Measurements from ENCODE around the gene PNPLA2.

Gene PNPLA2

GRCh38 chr11:846496-847098 lies 27.9 kb downstream of the PNPLA2 start:
- no peak for DNase-seq

DNA sequence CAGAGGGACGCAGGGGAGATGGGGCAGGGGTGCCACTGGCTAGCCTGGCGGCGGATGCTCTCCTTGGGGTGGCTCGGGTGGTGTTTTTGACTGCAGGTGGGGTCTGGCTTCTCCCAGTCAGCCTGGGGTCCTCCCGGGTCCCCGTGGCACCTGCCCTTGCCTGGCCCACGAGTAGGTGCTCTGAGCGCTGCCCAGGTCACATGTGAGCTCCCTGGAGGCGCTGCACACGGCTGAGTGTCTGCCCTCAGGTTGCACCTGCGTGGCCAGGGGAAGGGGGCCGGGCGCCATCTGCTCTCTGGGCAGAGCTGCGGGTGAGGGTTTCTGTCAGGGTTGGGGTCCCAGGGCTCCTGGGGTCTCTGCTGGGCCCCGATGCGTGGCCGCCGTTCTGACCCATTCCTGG lies 29.2 kb downstream of the PNPLA2 start:
- no peak for DNase-seq

DNA sequence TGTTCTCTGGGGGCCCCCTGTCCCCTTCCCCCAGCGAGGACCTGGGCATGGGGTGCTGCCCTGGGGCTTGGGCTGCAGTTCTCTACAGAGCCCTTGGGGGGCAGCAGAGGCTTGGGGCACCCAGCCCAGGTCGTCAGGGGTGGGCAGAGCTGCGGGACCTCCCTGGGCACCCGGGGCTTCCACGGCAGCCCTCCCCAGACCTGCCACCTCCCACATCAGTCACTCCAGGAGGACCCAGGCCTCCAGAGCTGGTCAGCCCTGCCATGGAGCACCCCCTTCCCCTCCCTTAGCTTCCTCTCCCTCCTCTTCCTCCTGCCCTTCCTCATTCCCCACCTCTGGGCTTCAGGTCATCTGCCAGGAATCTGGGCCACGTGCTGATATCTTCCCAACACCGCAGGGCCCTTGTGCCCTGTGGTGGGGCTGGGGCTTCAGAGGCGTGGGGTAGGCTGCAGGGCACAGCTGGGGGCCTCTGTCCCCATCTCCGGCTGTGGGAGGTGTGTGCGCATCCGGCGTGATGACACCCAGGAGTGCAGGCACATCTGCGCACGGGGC lies 29.7 kb downstream of the PNPLA2 start:
- DNase-seq = no peak

DNA sequence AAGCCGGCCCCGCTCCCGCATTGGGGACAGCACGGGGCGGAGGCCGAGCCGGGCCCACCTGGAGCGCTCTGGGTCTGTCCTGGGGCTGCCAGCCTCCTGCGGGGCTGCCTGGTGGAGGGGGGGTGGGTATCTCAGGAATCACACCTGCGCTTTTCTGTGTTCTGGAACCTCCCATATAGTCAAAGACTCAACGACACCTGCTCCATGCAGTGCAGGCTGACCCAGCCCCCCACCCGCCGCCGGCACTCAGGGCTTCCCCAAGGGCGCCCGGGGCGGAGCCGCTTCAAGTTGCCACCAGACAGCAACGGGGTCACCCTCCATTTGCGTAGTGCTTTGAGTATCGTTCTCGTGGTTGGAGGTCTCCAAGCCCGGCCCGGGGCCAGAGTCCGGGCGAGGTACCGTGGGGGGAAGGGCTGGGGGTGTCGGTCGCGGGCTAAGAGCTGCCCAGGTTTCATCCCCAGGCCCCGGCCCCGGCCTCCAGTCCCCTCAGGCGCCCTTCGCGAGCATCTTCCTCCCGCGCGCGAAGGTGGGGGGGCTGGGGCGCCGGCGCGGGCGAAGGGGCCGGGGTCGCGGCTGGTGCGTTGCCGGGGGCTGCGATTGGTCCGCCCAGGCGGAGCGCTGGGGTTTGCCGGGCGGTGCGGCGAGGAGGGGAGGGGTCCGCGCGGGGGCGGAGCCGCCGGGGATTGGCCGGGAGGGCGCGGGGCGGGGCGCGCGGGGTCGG lies 30.6 kb downstream of the PNPLA2 start:
- no peak for DNase-seq

GRCh38 chr11:849951-850774 lies 31.4 kb downstream of the PNPLA2 start:
- no peak for DNase-seq

DNA sequence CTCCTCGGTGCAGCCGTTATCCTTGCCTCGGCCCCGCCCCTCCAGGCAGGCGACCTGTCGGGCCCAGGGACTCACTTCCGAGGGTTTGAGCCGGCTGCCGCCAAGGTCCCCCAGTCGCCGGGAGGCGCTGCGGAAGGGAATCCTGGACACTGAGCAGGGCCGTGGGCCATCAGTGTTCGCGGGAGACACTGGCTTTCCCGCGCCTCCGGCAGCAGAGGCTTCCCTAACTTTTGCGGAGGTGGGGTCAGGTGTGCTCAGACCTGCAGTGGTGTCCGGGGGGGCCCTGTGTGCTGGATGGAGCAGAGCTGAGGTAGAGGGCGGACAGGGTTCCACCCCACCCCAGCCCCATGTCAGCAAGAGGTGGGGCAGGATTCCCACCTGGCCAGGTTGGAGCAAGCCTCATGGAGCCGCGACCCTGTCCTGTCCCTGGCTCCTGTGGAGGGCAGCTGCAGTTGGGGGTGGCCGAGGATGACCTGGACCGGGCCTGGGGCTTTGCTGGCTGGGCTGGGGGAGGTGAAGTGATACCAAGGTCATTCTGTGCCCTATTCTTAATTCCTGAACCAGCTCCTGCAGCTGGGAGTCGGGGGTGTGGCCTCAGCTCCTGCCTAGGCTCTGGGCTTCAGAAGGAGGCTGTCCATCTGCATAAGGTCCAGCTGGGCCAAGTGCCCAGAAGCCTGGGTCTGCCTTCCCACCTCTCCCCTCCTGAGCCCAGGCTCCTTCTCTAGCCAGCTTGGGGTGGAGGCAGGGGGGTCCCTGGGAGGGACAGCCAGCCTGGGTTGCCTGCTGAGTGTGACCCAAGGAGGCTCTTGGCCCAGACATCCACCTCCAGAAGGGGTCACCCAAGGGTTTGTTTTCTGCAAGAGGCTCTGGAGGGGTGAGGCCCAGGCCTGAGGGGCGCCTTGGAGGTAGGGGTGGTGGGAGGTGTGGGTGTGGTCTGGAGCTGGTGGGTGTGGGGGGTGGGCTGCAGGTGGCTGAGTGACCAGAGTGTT lies 32.4 kb downstream of the PNPLA2 start:
- no peak for DNase-seq

- no peak for DNase-seq
Measured at GRCh38 chr11:852762-853161, 34.0 kb downstream of the PNPLA2 start.

GRCh38 chr11:853682-854448 lies 35.2 kb downstream of the PNPLA2 start:
- DNase-seq = no peak

GRCh38 chr11:854601-855329 lies 36.1 kb downstream of the PNPLA2 start:
- DNase-seq = no peak

- DNase-seq = no peak
Measured at GRCh38 chr11:855330-855674, 36.6 kb downstream of the PNPLA2 start.

- DNase-seq = no peak
Measured at GRCh38 chr11:855796-856195, 37.1 kb downstream of the PNPLA2 start.

GRCh38 chr11:856397-856796 lies 37.7 kb downstream of the PNPLA2 start:
- no peak for DNase-seq

DNA sequence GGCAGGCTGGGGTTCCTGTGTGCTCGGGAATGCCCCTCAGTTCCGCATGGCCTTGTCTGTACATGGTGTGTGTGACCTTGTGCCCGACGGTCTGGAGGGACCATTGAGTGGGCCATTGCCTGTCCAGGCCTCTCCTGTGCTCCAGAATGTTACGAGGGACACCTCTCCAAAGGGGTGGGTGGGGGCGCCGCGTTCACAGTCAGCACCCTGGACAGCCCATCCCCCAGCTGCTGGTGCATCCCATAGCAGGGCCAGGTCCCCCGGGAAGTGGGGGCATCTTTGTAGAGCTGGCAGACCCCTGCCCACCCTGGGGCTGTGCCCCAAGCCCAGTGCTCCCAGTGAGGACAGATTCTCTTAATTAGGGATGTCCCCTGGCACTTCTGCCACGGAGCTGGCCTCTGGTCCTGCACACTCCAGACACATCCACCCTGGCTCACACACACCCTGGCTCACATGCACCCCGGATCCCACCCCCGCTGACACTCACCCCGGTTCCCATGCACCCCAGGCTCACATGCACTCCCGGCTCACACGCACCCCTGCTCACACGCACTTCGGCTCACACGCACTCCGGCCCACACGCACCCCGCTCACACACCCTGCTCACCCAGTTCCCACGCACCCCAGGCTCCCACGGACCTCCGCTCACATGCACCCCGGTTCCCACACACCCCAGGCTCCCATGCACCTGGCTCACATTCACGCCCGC lies 39.5 kb downstream of the PNPLA2 start:
- no peak for DNase-seq

GRCh38 chr11:858762-859339 lies 40.1 kb downstream of the PNPLA2 start:
- no peak for DNase-seq

- DNase-seq = peak; percentile 26
Measured at GRCh38 chr11:859394-860131, 40.8 kb downstream of the PNPLA2 start.

GRCh38 chr11:860234-861104 lies 41.8 kb downstream of the PNPLA2 start:
- DNase-seq = no peak

- no peak for DNase-seq
Measured at GRCh38 chr11:861105-861479, 42.4 kb downstream of the PNPLA2 start.

DNA sequence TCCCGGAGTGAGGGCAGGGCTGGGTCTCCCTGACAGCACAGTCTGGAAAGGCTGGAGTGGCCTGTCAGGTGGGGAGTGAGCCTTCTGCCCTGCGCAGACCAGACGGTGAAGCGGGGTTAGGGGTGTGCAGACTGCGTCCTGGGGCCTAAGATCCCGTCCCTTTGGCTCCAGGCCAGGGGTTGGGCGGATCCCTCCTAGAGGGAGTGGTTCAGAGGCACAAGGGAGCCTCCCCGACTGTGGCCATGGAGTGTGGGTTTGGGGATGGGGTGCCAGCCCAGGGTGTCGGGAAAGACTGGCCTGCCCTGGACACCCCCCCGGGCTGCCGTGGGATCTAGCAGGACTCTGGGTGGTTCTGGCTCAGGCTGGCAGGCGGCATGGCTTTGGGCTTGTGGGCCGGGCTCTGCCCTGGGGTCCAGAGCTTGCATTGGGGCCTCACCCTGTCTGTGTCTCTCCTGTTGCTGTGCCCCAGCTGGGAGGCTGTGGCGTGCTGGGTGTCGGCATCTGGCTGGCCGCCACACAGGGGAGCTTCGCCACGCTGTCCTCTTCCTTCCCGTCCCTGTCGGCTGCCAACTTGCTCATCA lies 43.5 kb downstream of the PNPLA2 start:
- DNase-seq = no peak
